ENCODE results near the gene MIPOL1. TPM values are rescaled to one million over a fixed set of nuclear protein-coding genes. Genes with fewer than 3 reads are reported as not detected.

Gene MIPOL1
- total and polyA plus RNA-seq, 2 of the 13 experiments (the other 11 are each of a cell fraction or from before 2014, with no cell fraction given), result 8.6 to 34.2 TPM

DNA sequence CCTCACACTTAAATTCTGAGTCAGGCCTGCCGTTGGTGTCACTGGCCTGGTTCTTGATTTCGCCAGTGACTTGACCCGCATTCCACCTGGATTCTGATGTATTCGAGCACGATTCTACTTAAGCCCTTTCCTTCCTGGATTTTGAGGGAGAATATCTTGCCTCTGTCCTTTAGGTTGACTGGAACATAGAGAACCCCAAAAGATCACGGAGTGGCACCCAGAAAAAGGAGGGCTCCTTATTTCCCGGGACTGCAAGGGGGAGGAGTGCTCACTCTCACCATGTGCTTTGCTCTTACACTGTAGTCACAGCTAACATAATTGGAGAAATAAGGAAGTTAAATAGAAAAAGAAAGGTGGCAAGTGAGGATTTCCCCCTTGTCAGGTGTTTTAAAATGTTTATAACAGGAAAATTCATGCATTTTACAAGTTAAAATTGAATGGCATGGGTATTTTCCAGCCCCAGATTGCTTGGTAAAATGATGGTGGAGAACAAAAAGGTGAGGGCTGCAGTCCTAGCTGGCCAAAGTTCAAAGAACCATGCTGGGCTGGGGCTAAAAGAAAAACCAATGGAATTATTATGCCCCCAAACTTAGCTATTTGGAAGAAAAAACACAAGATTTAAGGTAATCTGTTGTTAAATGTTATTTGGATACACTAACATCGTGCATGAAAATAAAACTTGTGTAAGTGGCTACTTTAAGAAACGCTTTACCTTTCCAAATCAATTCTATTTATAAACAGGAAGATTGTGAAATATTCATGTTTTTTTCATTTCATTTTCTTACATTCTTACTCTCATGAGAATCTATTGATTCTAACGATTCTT lies 388.4 kb downstream of the MIPOL1 start (continued):
- TF ChIP-seq E2F1 (CRISPR knock-in tag; IDR thresholded peaks at IDR 0.05), result 0 out of 2 replicates have a peak, but pooled peaks have one; percentile 51
- TF ChIP-seq, protein P1, sequence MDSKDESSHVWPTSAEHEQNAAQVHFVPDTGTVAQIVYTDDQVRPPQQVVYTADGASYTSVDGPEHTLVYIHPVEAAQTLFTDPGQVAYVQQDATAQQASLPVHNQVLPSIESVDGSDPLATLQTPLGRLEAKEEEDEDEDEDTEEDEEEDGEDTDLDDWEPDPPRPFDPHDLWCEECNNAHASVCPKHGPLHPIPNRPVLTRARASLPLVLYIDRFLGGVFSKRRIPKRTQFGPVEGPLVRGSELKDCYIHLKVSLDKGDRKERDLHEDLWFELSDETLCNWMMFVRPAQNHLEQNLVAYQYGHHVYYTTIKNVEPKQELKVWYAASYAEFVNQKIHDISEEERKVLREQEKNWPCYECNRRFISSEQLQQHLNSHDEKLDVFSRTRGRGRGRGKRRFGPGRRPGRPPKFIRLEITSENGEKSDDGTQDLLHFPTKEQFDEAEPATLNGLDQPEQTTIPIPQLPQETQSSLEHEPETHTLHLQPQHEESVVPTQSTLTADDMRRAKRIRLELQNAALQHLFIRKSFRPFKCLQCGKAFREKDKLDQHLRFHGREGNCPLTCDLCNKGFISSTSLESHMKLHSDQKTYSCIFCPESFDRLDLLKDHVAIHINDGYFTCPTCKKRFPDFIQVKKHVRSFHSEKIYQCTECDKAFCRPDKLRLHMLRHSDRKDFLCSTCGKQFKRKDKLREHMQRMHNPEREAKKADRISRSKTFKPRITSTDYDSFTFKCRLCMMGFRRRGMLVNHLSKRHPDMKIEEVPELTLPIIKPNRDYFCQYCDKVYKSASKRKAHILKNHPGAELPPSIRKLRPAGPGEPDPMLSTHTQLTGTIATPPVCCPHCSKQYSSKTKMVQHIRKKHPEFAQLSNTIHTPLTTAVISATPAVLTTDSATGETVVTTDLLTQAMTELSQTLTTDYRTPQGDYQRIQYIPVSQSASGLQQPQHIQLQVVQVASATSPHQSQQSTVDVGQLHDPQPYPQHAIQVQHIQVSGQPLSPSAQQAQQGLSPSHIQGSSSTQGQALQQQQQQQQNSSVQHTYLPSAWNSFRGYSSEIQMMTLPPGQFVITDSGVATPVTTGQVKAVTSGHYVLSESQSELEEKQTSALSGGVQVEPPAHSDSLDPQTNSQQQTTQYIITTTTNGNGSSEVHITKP (CRISPR knock-in tag; IDR thresholded peaks at IDR 0.05; ENCODE audit: low read depth), result no peak
- TF ChIP-seq, protein P2, sequence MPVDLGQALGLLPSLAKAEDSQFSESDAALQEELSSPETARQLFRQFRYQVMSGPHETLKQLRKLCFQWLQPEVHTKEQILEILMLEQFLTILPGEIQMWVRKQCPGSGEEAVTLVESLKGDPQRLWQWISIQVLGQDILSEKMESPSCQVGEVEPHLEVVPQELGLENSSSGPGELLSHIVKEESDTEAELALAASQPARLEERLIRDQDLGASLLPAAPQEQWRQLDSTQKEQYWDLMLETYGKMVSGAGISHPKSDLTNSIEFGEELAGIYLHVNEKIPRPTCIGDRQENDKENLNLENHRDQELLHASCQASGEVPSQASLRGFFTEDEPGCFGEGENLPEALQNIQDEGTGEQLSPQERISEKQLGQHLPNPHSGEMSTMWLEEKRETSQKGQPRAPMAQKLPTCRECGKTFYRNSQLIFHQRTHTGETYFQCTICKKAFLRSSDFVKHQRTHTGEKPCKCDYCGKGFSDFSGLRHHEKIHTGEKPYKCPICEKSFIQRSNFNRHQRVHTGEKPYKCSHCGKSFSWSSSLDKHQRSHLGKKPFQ (CRISPR knock-in tag; IDR thresholded peaks at IDR 0.05; ENCODE audit: insufficient replicate concordance), result no peak
- no peak; the same call in 1 of the 2 replicates for TF ChIP-seq ZMYM3 (CRISPR knock-in tag; IDR thresholded peaks at IDR 0.05)
- no peak for TF ChIP-seq ZFP36 (IDR thresholded peaks at IDR 0.05; ENCODE audit: borderline replicate concordance, low read depth, low read length, partially characterized antibody)
- TF ChIP-seq, protein P3, sequence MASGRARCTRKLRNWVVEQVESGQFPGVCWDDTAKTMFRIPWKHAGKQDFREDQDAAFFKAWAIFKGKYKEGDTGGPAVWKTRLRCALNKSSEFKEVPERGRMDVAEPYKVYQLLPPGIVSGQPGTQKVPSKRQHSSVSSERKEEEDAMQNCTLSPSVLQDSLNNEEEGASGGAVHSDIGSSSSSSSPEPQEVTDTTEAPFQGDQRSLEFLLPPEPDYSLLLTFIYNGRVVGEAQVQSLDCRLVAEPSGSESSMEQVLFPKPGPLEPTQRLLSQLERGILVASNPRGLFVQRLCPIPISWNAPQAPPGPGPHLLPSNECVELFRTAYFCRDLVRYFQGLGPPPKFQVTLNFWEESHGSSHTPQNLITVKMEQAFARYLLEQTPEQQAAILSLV (CRISPR knock-in tag; IDR thresholded peaks at IDR 0.05; ENCODE audit: borderline replicate concordance), result no peak
- TF ChIP-seq KMT2B (CRISPR knock-in tag; IDR thresholded peaks at IDR 0.05), result no peak
- 0 out of 2 replicates have a peak, but pooled peaks have one; percentile 67 for TF ChIP-seq ZNF136 (CRISPR knock-in tag; IDR thresholded peaks at IDR 0.05; ENCODE audit: low read depth)
- TF ChIP-seq IRF1 (CRISPR knock-in tag; IDR thresholded peaks at IDR 0.05; ENCODE audit: low read depth), result no peak
- TF ChIP-seq HMG20B (CRISPR knock-in tag; conservative IDR thresholded peaks at IDR 0.05), result no peak
- TF ChIP-seq ZBTB7A (CRISPR knock-in tag; IDR thresholded peaks at IDR 0.05), result no peak
- TF ChIP-seq, protein P4, sequence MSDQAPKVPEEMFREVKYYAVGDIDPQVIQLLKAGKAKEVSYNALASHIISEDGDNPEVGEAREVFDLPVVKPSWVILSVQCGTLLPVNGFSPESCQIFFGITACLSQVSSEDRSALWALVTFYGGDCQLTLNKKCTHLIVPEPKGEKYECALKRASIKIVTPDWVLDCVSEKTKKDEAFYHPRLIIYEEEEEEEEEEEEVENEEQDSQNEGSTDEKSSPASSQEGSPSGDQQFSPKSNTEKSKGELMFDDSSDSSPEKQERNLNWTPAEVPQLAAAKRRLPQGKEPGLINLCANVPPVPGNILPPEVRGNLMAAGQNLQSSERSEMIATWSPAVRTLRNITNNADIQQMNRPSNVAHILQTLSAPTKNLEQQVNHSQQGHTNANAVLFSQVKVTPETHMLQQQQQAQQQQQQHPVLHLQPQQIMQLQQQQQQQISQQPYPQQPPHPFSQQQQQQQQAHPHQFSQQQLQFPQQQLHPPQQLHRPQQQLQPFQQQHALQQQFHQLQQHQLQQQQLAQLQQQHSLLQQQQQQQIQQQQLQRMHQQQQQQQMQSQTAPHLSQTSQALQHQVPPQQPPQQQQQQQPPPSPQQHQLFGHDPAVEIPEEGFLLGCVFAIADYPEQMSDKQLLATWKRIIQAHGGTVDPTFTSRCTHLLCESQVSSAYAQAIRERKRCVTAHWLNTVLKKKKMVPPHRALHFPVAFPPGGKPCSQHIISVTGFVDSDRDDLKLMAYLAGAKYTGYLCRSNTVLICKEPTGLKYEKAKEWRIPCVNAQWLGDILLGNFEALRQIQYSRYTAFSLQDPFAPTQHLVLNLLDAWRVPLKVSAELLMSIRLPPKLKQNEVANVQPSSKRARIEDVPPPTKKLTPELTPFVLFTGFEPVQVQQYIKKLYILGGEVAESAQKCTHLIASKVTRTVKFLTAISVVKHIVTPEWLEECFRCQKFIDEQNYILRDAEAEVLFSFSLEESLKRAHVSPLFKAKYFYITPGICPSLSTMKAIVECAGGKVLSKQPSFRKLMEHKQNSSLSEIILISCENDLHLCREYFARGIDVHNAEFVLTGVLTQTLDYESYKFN (CRISPR knock-in tag; conservative IDR thresholded peaks at IDR 0.05), result peak; percentile 74
- peak; percentile 70 for TF ChIP-seq TEAD3 (CRISPR knock-in tag; optimal IDR thresholded peaks at IDR 0.05; ENCODE audit: borderline replicate concordance)
- peak; percentile 52; the same call in 1 of the 2 replicates for TF ChIP-seq SMAD3 (CRISPR knock-in tag; IDR thresholded peaks at IDR 0.05)
- TF ChIP-seq ZNF251 (CRISPR knock-in tag; IDR thresholded peaks at IDR 0.05), result no peak
- no peak for TF ChIP-seq ZNF543 (CRISPR knock-in tag; IDR thresholded peaks at IDR 0.05)
